GM18867 (cell line): ENCODE data around the gene TBCC.
"Not testable (repeated sequence)": the region's sequence is repeated elsewhere in the genome, so short reads cannot be mapped to it uniquely, and the experiment has no call there.

Experiments
- ATAC-seq: cut with Tn5 transposase; IDR thresholded peaks from one replicate; pipeline ENCODE4 v1.9.1; 2021; ENCODE audit warnings: mild to moderate bottlenecking, moderate library complexity; ENCODE audit not compliant: unreplicated experiment

The TBCC gene

GRCh38 chr6:42735976-42736375, 9.9 kb downstream of the TBCC start:
- ATAC-seq, result no peak

DNA sequence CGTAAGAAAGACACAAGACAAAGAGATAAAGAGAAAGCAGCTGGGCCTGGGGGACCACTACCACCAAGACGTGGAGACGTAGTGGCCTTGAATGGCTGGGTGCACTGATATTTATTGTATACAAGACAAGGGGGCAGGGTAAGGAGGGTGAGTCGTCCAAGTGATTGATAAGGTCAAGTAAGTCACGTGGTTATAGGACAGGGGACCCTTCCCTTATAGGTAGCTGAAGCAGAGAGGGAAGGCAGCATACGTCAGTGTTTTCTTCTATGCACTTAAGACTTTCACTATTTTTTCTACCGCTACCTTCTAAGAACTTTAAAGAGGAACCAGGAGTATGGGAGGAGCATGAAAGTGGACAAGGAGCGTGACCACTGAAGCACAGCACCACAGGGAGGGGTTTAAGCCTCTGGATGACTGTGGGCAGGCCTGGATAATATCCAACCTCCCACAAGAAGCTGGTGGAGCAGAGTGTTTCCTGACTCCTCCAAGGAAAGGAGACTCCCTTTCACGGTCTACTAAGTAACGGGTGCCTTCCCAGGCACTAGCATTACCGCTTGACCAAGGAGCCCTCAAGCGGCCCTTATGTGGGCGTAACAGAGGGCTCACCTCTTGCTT, 11.9 kb downstream of the TBCC start:
- ATAC-seq, result not testable (repeated sequence)

GRCh38 chr6:42729731-42730130, 16.2 kb downstream of the TBCC start:
- ATAC-seq, result no peak

DNA sequence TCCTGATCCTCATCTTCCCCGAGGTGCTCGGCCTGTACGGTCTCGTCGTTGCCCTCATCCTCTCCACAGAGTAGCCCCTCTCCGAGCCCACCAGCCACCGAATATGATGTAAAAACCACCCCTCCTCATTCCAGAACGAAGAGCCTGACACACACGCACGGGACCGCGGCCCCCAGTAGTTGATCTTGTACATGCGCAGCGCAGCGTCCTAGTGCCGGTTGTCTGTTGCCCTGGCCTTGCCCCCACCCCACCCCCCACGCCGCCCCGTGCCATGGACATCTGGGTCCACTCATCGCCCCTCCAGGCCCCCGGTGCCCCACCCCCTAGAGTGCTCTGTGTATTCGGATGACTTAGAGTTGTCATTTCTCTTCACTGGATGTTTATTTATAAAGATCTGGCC, 18.3 kb downstream of the TBCC start:
- ATAC-seq, result no peak

DNA sequence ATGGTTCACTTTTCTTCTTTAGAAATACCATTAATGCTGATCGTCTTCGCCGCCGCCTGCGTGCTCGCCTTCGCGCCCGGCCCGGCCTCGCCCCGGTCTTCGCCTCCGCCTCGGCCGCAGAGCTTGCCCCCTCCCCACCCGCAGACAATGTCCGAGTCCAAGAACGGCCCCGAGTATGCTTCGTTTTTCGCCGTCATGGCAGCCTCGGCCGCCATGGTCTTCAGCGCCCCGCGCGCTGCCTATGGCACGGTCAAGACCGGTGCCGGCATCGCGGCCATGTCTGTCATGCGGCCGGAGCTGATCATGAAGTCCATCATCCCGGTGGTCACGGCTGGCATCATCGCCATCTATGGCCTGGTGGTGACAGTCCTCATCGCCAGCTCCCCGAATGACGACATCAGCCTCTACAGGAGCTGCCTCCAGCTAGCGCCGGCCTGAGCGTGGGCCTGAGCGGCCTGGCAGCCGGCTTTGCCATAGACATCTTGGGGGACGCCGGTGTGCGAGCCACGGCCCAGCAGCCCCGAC, 18.8 kb downstream of the TBCC start:
- ATAC-seq, result no peak

DNA sequence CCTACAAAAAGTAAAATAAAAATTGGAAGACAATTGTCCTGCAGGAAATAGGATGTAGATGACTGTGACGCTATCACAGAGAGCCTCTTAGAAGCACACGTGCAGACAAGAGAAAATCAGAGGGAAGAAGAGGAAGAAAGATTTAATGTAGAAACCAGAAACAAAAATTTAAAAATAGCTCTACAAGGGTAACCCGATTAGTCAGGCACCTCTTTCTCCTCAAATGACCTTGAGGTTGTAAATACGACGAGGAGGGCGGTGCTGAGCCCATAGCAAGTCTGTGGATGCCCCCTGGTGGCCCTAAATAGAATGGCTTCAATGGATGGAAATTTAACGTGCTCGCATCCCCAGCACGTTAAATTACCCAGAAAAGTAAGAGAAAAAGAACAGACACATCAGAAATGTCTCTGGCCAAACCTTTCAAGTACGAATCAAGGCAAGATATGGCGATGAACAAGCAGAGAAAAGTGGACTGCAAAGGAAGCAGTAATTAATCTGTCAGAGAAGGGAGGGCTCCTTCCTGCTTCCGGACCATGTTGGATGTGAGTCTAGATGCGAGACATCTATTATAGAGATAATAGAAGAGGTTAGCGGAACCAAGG, 19.3 kb downstream of the TBCC start:
- peak; percentile 85 for ATAC-seq

- no peak for ATAC-seq
These were observed 19.9 kb downstream of the TBCC start for GRCh38 chr6:42726026-42726425.

DNA sequence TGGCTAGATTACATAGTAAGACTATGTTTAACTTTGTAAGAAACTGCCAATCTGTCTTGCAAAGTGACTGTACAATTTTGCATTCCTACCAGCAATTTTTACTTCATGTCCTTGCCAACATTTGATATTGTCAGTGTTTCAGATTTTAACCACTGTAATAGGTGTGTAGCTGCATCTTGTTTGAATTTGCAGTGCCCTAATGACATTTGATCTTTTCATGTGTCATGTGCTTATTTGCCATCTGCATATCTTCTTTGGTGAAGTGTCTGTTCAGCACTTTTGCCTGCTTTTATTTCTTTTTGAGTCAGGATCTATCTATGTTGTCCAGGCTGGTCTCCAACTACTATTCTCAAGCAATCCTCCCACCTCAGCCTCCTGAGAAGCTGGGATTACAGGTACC, 21.1 kb downstream of the TBCC start:
- no peak for ATAC-seq

DNA sequence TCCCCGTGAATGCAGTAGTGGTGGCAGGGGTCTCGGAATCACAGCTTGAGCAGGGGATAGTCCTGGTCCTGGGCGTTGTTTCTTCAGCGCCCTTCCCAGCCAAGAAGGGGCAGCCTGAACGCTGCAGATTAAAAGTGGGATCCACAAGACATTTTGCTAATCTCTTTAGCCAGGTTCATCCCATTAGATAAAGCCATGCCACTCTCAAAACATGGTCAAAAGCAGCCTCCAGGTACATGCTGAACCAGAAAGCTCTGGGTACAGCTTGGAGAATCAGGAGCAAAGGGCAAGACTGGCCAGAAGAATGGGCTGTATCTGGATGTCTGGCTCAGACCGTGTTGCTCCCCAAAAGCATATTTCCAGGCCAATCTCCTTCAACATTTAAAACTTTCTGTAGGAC, 23.4 kb downstream of the TBCC start, which contains the start of gene PRPH2:
Gene PRPH2 (minus strand): TSS at position 101 of the 400 bp plus-strand sequence. CDS start 263 bp downstream, outside the sequence.
- ATAC-seq, result no peak

DNA sequence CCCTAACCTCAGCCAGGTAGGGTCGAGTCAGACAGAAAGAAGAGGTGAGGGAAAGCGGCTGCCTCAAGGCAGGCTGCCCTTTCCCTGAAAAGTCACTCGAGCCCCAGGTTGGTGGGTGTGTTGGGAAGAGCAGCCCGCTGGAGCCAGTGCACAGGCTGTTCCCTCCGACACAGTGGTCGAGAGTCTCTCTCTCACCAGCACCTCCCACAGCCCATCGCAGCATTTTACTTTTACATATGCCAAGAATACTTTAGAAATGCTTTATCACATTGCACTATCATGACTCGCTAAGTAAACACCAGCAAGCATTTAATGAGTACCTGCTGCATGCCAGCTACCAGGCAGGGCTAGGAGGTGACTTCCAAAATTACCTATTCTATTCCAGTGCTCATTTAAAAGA, 25.2 kb downstream of the TBCC start:
- ATAC-seq, result no peak

GRCh38 chr6:42715871-42716270, 30.0 kb downstream of the TBCC start:
- ATAC-seq, result no peak

DNA sequence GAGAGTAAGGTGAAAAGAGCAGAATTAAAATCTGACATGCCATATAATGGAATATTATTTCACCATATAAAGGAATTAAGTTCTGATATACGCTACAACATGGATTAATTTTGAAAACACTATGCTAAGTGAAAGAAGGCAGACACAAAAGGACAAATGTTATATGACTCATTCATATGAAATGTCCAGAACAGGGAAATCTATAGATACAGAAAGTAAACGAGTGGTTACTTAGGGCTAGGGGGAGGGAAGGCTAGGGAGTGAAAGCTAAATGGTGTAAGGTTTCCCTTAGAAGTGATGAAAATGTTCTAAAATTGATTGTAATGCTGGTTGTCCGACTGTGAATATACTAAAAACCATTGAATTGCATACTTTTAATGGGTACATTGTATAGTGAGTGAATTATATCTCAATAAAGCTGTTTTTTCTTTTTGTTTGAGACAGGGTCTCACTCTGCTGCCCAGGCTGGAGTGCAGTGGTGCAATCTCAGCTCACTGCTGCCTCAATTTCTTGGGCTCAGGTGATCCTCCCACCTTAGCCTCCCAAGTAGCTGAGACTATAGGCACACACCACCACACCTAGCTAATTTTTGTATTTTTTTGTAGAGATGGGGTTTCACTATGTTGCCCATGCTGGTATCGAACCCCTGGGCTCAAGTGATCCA, 31.7 kb downstream of the TBCC start:
- ATAC-seq, result no peak

DNA sequence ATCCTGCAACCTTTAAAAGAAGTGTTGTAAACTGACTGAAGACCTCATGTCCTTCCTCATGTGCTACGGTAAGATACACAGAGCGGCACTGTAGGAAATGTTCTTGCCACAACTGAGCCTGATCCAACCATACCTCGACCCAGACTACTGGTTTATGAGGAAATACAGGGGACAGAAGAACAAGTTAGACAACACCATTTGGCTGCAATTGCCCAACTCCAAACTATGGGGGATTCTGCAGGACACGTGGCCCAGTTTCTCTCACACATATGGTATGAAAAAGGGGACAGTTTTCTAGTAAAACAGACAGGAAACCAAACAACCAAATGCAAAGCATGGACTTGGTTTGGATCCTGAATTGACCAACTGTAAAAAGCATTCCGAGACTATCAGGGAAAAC, 34.0 kb downstream of the TBCC start:
- ATAC-seq, result no peak

DNA sequence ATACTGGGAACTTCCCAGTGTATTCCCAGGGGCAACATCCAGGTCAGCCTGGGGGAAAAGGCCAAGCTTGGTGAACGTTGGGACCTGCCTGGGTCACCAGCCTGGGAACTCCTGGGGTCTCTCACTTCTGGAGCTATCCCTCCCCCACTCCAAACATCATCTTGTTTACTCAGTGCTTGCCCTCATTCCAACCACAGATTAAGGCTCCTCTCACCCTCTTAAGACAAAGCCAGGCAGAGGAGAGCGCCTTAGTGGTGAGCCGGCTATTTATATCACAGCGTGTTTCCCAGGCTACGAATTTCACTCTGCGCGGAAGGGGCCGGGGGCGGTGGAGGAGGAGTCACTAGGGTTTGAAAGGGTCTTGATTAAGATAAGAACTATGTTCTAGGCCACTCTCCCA, 35.6 kb downstream of the TBCC start:
- ATAC-seq, result no peak

DNA sequence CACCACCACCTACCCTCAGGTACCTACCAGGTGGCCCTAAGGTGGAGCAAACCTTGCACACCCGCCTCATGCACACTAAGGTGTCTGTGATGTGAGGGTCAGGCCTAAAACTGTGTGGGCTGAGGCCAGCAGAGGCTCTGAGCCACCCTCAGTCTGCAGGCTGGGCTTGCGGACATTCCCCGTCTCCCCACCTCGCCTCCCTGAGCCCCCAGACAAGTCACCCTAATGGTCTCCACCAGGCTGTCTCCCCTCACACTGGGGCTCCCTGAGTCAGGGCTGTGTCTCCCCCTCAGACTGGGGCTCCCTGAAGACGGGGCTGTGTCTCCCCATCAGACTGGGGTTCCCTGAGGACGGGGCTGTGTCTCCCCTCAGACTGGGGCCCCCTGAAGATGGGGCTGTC, 36.0 kb downstream of the TBCC start:
- no peak for ATAC-seq

- no peak for ATAC-seq
These were observed 37.8 kb downstream of the TBCC start for GRCh38 chr6:42708096-42708495.

GRCh38 chr6:42707595-42707994, 38.3 kb downstream of the TBCC start:
- ATAC-seq, result no peak

DNA sequence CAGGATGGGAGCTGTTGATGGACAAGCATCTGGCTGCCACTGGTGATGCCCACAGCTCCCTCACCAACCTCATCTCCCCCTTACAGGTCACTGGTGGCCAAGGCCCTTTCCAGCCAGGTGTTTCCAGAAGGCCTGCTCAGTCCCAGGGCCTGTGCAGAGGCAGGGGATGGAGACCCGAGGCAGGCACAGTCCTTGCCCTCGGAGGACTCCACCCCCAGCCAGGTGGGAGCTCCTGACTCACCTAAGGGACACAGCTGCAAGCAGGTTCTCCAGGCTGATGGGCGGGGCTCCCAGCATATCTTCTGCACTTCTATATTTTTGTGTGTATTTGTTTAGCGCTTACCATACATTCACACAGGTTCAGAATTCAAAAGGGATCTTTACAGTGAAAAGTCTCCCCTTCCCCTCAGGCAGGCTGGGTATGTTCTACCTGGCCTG, 40.9 kb downstream of the TBCC start:
- ATAC-seq, result no peak

- no peak for ATAC-seq
These were observed 41.5 kb downstream of the TBCC start for GRCh38 chr6:42704251-42704936.

- ATAC-seq, result not testable (repeated sequence)
These were observed 43.1 kb downstream of the TBCC start for GRCh38 chr6:42702786-42703185.

- no peak for ATAC-seq
These were observed 43.7 kb downstream of the TBCC start for GRCh38 chr6:42702200-42702599.
